SK-N-SH (cell line): ENCODE data around the gene SLC1A2. TPM values are rescaled to one million over a fixed set of nuclear protein-coding genes. Genes with fewer than 3 reads are reported as not detected.

ENCODE experiments used
- CTCF ChIA-PET: fragments of 300-600, 350-600 bp; formaldehyde crosslinking; extraction: SDS; loops from one replicate; lab custom pipeline; 2021; lab: Yijun Ruan, JAX
- POLR2A ChIA-PET: fragments of 350-600 bp; sonication (Branson Sonifier 250); formaldehyde crosslinking; extraction: SDS; loops from one replicate; lab custom pipeline; 2020; ENCODE audit warnings: antibody characterized with exemption, inconsistent platforms; lab: Yijun Ruan, JAX
- DNase-seq: peaks from one replicate; pipeline ENCODE4 v3.0.0; 2012
- H2AFZ ChIP-seq: fragments of 200-600 bp; sonication (generic); 2 replicates; pipeline ENCODE4 v1.8.1; 2016; ENCODE audit warnings: antibody characterized with exemption, mild to moderate bottlenecking, low read depth
- H3F3A ChIP-seq: fragments of 200-600 bp; sonication (generic); replicated peaks from 2 replicates; pipeline ENCODE3; 2016; ENCODE audit warnings: antibody characterized with exemption, mild to moderate bottlenecking; ENCODE audit not compliant: insufficient read depth
- H3K27ac ChIP-seq, 2 experiments: fragments of 200-500 bp in 1 of 2; fragments of 200-600 bp in 1 of 2; sonication (Bioruptor generic) in 1 of 2; sonication (generic), shearing (Covaris generic) in 1 of 2; 2 replicates each; pipeline versions ENCODE4 v1.5.1 to v1.6.1; 2014 to 2016; ENCODE audit warnings: low read depth in 2 of 2, inconsistent platforms in 1 of 2, low read length in 1 of 2, mild to moderate bottlenecking in 1 of 2, mixed read lengths in 1 of 2
- H3K27me3 ChIP-seq: fragments of 200-600 bp; sonication (generic), shearing (Covaris generic); 2 replicates; pipeline ENCODE4 v1.6.1; 2016; ENCODE audit warnings: mixed run types; ENCODE audit not compliant: insufficient read depth
- H3K36me3 ChIP-seq, 2 experiments: fragments of 200-500 bp in 1 of 2; fragments of 200-600 bp in 1 of 2; sonication (Bioruptor generic) in 1 of 2; sonication (generic) in 1 of 2; replicated peaks in 1 of 2; 2 replicates each; pipeline versions ENCODE3 to v1.5.1; 2014 to 2016; ENCODE audit warnings: low read length in 1 of 2, mild to moderate bottlenecking in 1 of 2; ENCODE audit not compliant: insufficient read depth in 2 of 2, control insufficient read depth in 1 of 2
- H3K4me1 ChIP-seq, 2 experiments: fragments of 200-500 bp in 1 of 2; fragments of 200-600 bp in 1 of 2; sonication (Bioruptor generic) in 1 of 2; sonication (generic), shearing (Covaris generic) in 1 of 2; 2 replicates each; pipeline versions ENCODE4 v1.5.1 to v1.6.1; 2014 to 2016; ENCODE audit warnings: low read depth in 1 of 2, low read length in 1 of 2, mixed run types in 1 of 2; ENCODE audit not compliant: insufficient read depth in 2 of 2, control insufficient read depth in 1 of 2
- H3K4me2 ChIP-seq: fragments of 200-600 bp; sonication (generic), shearing (Covaris generic); 2 replicates; pipeline ENCODE4 v1.6.1; 2017; ENCODE audit warnings: mixed run types
- H3K4me3 ChIP-seq, 2 experiments: fragments of 200-500 bp in 1 of 2; fragments of 200-600 bp in 1 of 2; sonication (Bioruptor generic) in 1 of 2; sonication (generic), shearing (Covaris generic) in 1 of 2; 2 replicates each; pipeline versions ENCODE4 v1.5.1 to v1.8.1; 2014 to 2016; ENCODE audit warnings: low read depth in 2 of 2, inconsistent platforms in 1 of 2, low read length in 1 of 2, mild to moderate bottlenecking in 1 of 2, mixed read lengths in 1 of 2, moderate library complexity in 1 of 2
- H3K79me2 ChIP-seq: fragments of 200-600 bp; sonication (generic); 2 replicates; pipeline ENCODE4 v1.8.1; 2017; ENCODE audit warnings: mild to moderate bottlenecking; ENCODE audit not compliant: insufficient read depth
- H3K9ac ChIP-seq: fragments of 200-600 bp; sonication (generic); 2 replicates; pipeline ENCODE4 v1.6.1; 2017; ENCODE audit warnings: mixed run types
- H3K9me2 ChIP-seq: fragments of 200-600 bp; sonication (generic); 2 replicates; pipeline ENCODE4 v1.6.1; 2017; ENCODE audit warnings: mixed run types
- H3K9me3 ChIP-seq: fragments of 200-600 bp; sonication (generic); 2 replicates; pipeline ENCODE4 v1.6.1; 2017; ENCODE audit warnings: mixed run types, mild to moderate bottlenecking, moderate library complexity
- H4K20me1 ChIP-seq: fragments of 200-600 bp; sonication (generic); 2 replicates; pipeline ENCODE4 v1.6.1; 2017; ENCODE audit warnings: mild to moderate bottlenecking, mixed run types; ENCODE audit not compliant: insufficient read depth
- CHD2 ChIP-seq: fragments of 150-350 bp; IDR thresholded peaks from 2 replicates; pipeline ENCODE4 v1.6.1; 2018; ENCODE audit warnings: low read length; ENCODE audit not compliant: partially characterized antibody
- EP300 ChIP-seq, 2 experiments: IDR thresholded peaks; 2 replicates each; pipeline versions ENCODE4 v1.4.0 to v1.6.1; 2012; ENCODE audit warnings: borderline replicate concordance in 1 of 2, low read depth in 1 of 2, low read length in 1 of 2
- GABPA ChIP-seq: IDR thresholded peaks from 2 replicates; pipeline ENCODE4 v1.4.0; 2012; ENCODE audit warnings: low read depth, mild to moderate bottlenecking
- MXI1 ChIP-seq: IDR thresholded peaks from 2 replicates; pipeline ENCODE4 v1.6.1; 2012; ENCODE audit warnings: mild to moderate bottlenecking, low read depth, low read length, improper control_type of control experiment
- NFIC ChIP-seq: IDR thresholded peaks from 2 replicates; pipeline ENCODE4 v1.4.0; 2012; ENCODE audit warnings: borderline replicate concordance
- NRF1 ChIP-seq: IDR thresholded peaks from 2 replicates; pipeline ENCODE4 v1.6.1; 2012; ENCODE audit warnings: low read depth, mild to moderate bottlenecking, low read length
- POLR2AphosphoS5 ChIP-seq: IDR thresholded peaks from 2 replicates; pipeline ENCODE4 v1.6.1; 2012; ENCODE audit warnings: low read depth, low read length
- RCOR1 ChIP-seq: fragments of 150-350 bp; IDR thresholded peaks from 2 replicates; pipeline ENCODE4 v1.6.1; 2017; ENCODE audit warnings: antibody characterized with exemption, low read length
- RFX5 ChIP-seq: IDR thresholded peaks from 2 replicates; pipeline ENCODE4 v1.6.1; 2012; ENCODE audit warnings: mild to moderate bottlenecking, improper control_type of control experiment, low read length
- RXRA ChIP-seq: IDR thresholded peaks from 2 replicates; pipeline ENCODE4 v1.4.0; 2012; ENCODE audit warnings: low read depth, mild to moderate bottlenecking, borderline replicate concordance
- SIN3A ChIP-seq: IDR thresholded peaks from 2 replicates; pipeline ENCODE4 v1.6.1; 2012; ENCODE audit warnings: low read depth, mild to moderate bottlenecking, low read length, moderate library complexity, borderline replicate concordance
- TAF1 ChIP-seq: IDR thresholded peaks from 2 replicates; pipeline ENCODE4 v1.6.1; 2012; ENCODE audit warnings: low read depth, mild to moderate bottlenecking, low read length, moderate library complexity, borderline replicate concordance
- TCF12 ChIP-seq: IDR thresholded peaks from 2 replicates; pipeline ENCODE4 v1.4.0; 2012
- USF2 ChIP-seq: fragments of 150-350 bp; IDR thresholded peaks from 2 replicates; pipeline ENCODE4 v1.6.1; 2017; ENCODE audit warnings: antibody characterized with exemption, low read length, low read depth, borderline replicate concordance
- WGBS: methylation state at CpG from one replicate; pipeline ENCODE4 v1.1.6; 2017; ENCODE audit warnings: low lambda C conversion rate; 5-methylcytosine and 5-hydroxymethylcytosine counted together
- polyA plus RNA-seq, 3 experiments: library from polyadenylated mRNA; depleted of rRNA; stranded (reverse); fragments of >200 nt; gene quantifications; 2 replicates each; pipeline ENCODE4 v1.2.3, GENCODE V29; 2012
- TF ChIP-seq, protein P1 (sequence below): IDR thresholded peaks from 2 replicates; pipeline ENCODE4 v1.4.0; 2012; ENCODE audit warnings: low read depth
- TF ChIP-seq, protein P2 (sequence below): IDR thresholded peaks from 2 replicates; pipeline ENCODE4 v1.4.0; 2012; ENCODE audit warnings: low read depth, borderline replicate concordance
- TF ChIP-seq, protein P3 (sequence below): IDR thresholded peaks from 2 replicates; pipeline ENCODE4 v1.6.1; 2012; ENCODE audit warnings: mild to moderate bottlenecking, low read depth, low read length, moderate library complexity

The SLC1A2 gene
- polyA plus RNA-seq, 1 of the 3 experiments (the other 2 are of a cell fraction) = under 0.01 TPM

- WGBS = 82% methylated on average over 4 of the region's 4 CpGs
- ChIA-PET CTCF (no interaction called here), POLR2A (no interaction called here)
- Histone ChIP-seq H2AFZ (no peak overlapping the region), H3K27ac (no peak overlapping the region), H4K20me1 (no peaks in the 10 kb centered on the region), H3K36me3 (peaks cover 21 to 89% of the 10 kb centered on the region in 2 experiments), H3K79me2 (peaks cover 89% of the 10 kb centered on the region), H3K4me2 (no peak overlapping the region), H3K4me3 (no peak overlapping the region), H3K9me2 (no peaks in the 10 kb centered on the region), H3K9ac (no peak overlapping the region), H3K9me3 (no peaks in the 10 kb centered on the region), H3K4me1 (peaks cover 0 to 6% of the 10 kb centered on the region in 2 experiments; a peak in 1 of 4 replicates), H3F3A (peaks cover 85% of the 10 kb centered on the region), H3K27me3 (no peaks in the 10 kb centered on the region)
- TF ChIP-seq TCF12 = no peak
- TF ChIP-seq EP300 (IDR thresholded peaks at IDR 0.05; ENCODE audit: borderline replicate concordance in 1 of 2, low read depth in 1 of 2, low read length in 1 of 2) = no peak
- TF ChIP-seq RFX5 = no peak
- TF ChIP-seq, protein P1, sequence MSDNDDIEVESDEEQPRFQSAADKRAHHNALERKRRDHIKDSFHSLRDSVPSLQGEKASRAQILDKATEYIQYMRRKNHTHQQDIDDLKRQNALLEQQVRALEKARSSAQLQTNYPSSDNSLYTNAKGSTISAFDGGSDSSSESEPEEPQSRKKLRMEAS = no peak
- TF ChIP-seq NFIC = no peak
- no peak for TF ChIP-seq CHD2
- TF ChIP-seq MXI1 = no peak
- TF ChIP-seq RXRA = no peak
- TF ChIP-seq, protein P2, sequence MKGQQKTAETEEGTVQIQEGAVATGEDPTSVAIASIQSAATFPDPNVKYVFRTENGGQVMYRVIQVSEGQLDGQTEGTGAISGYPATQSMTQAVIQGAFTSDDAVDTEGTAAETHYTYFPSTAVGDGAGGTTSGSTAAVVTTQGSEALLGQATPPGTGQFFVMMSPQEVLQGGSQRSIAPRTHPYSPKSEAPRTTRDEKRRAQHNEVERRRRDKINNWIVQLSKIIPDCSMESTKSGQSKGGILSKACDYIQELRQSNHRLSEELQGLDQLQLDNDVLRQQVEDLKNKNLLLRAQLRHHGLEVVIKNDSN = no peak
- TF ChIP-seq, protein P3, sequence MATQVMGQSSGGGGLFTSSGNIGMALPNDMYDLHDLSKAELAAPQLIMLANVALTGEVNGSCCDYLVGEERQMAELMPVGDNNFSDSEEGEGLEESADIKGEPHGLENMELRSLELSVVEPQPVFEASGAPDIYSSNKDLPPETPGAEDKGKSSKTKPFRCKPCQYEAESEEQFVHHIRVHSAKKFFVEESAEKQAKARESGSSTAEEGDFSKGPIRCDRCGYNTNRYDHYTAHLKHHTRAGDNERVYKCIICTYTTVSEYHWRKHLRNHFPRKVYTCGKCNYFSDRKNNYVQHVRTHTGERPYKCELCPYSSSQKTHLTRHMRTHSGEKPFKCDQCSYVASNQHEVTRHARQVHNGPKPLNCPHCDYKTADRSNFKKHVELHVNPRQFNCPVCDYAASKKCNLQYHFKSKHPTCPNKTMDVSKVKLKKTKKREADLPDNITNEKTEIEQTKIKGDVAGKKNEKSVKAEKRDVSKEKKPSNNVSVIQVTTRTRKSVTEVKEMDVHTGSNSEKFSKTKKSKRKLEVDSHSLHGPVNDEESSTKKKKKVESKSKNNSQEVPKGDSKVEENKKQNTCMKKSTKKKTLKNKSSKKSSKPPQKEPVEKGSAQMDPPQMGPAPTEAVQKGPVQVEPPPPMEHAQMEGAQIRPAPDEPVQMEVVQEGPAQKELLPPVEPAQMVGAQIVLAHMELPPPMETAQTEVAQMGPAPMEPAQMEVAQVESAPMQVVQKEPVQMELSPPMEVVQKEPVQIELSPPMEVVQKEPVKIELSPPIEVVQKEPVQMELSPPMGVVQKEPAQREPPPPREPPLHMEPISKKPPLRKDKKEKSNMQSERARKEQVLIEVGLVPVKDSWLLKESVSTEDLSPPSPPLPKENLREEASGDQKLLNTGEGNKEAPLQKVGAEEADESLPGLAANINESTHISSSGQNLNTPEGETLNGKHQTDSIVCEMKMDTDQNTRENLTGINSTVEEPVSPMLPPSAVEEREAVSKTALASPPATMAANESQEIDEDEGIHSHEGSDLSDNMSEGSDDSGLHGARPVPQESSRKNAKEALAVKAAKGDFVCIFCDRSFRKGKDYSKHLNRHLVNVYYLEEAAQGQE = no peak
- no peak for TF ChIP-seq NRF1
- no peak for TF ChIP-seq POLR2AphosphoS5
- TF ChIP-seq TAF1 = no peak
- TF ChIP-seq GABPA = no peak
- no peak for TF ChIP-seq USF2
- TF ChIP-seq SIN3A = no peak
- TF ChIP-seq RCOR1 = no peak
- DNase-seq = no peak
Observed at GRCh38 chr11:35208795-35209194, 210.6 kb downstream of the SLC1A2 start.
